ENCODE data around the gene FAM110C.

DNA sequence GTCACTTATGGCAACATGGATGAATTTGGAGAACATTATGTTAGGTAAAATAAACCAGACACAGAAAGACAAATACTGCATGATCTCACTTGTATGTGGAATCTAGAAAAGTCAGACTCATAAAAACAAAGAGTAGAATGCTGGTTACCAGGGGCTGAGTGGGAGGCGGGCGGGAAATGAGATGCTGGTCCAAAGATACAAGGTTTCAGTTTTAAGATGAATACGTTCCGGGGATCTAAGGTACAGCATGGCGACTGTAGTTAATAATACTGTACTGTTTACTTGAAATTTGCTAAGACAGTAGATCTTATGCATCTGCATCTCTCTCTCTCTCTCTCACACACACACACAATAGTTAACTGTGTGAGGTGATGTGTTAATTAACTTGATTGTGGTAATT lies 14.2 kb downstream of the FAM110C start:
- no peak for TF ChIP-seq CTCF (IDR thresholded peaks at IDR 0.05 in 4 of 5, conservative IDR thresholded peaks at IDR 0.05 in 1 of 5)
- TF ChIP-seq POLR2A (IDR thresholded peaks at IDR 0.05) = no peak

All from gastrocnemius medialis (tissue), 4 donors.